Suprapubic skin (tissue), 3 donors: ENCODE measurements around the gene GCNT2.

ENCODE experiments used
- CTCF ChIP-seq, 2 donors: fragments of 200-600 bp in 1 of 2; fragments of 450-650 bp in 1 of 2; sonication (generic) in 1 of 2; IDR thresholded peaks; one replicate each; pipeline ENCODE4 v1.5.1; 2016 to 2019; ENCODE audit warnings: antibody characterized with exemption in 2 of 2, mild to moderate bottlenecking in 1 of 2, moderate library complexity in 1 of 2
- EP300 ChIP-seq: sonication (generic); formaldehyde crosslinking; IDR thresholded peaks from one replicate; pipeline ENCODE4 v1.6.1; 2017; ENCODE audit warnings: antibody characterized with exemption
- POLR2A ChIP-seq, 2 donors: fragments of 450-650 bp; IDR thresholded peaks; one replicate each; pipeline ENCODE4 v1.6.1; 2017; ENCODE audit warnings: antibody characterized with exemption in 2 of 2, mild to moderate bottlenecking in 2 of 2, moderate library complexity in 2 of 2

DNA sequence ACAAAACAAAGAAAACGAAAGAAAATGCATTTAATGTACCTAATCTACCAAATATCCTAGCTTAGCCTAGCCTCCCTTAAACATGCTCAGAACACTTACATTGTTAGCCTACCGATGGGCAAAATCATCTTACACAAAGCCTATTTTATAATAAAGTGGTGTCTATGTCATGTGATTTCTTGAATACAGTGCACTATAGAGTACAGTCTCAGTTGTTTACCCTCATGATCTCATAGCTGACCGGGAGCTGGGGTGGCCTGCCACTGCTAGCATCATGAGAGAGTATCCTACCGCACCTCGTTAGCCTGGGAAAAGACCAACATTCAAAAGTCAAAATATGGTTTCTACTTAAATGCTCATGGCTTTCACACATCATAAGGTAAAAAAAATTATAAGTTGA, 16.6 kb downstream of the GCNT2 start:
- TF ChIP-seq CTCF (IDR thresholded peaks at IDR 0.05) (no peak), POLR2A (IDR thresholded peaks at IDR 0.05) (no peak), EP300 (no peak)
